ENCODE results near the gene SPRR3. TPM values are rescaled to one million over a fixed set of nuclear protein-coding genes. Genes with fewer than 3 reads are reported as not detected.

The SPRR3 gene
- total RNA-seq, 2 donors from 2014 or later, result not detected

GRCh38 chr1:152969036-152969435, 32.5 kb upstream of the SPRR3 start:
- Mint-ChIP-seq H3K36me3 (ENCODE audit: low read depth) (no peaks in the 10 kb centered on the region), H3K27me3 (peaks cover 52% of the 10 kb centered on the region), H3K27ac (no peak overlapping the region), H3K4me3 (no peak overlapping the region), H3K4me1 (no peaks in the 10 kb centered on the region)
- ATAC-seq (no peak), DNase-seq (no peak)
- no peaks in the 10 kb centered on the region for H3K9me3 ChIP-seq (ENCODE audit: control insufficient read depth, low read length, poor library complexity, severe bottlenecking)

GRCh38 chr1:152970495-152970894, 31.1 kb upstream of the SPRR3 start, which contains the start of gene SPRR4:
TSS of gene SPRR4 (plus strand) at chr1:152970648. CDS start at chr1:152971891, 1,243 bp downstream.
- H3K36me3 Mint-ChIP-seq (ENCODE audit: low read depth), result no peaks in the 10 kb centered on the region
- DNase-seq (no peak), ATAC-seq (no peak)
- H3K4me1 Mint-ChIP-seq, result no peaks in the 10 kb centered on the region
- no peak within 1 kb of the TSS for H3K27ac Mint-ChIP-seq
- H3K9me3 ChIP-seq (ENCODE audit: control insufficient read depth, low read length, poor library complexity, severe bottlenecking), result no peaks in the 10 kb centered on the region
- H3K27me3 Mint-ChIP-seq, result peaks cover 58% of the 10 kb centered on the region
- no peak within 1 kb of the TSS for H3K4me3 Mint-ChIP-seq

- H3K27ac Mint-ChIP-seq, result no peak overlapping the region
- no peak for ATAC-seq
- H3K27me3 Mint-ChIP-seq, result peaks cover 53% of the 10 kb centered on the region
These were observed 29.2 kb upstream of the SPRR3 start for GRCh38 chr1:152972196-152972886.

GRCh38 chr1:152976688-152977087, 24.9 kb upstream of the SPRR3 start:
- H3K4me1 Mint-ChIP-seq, result no peaks in the 10 kb centered on the region
- DNase-seq (no peak), ATAC-seq (no peak)
- H3K9me3 ChIP-seq (ENCODE audit: control insufficient read depth, low read length, poor library complexity, severe bottlenecking), result no peaks in the 10 kb centered on the region
- no peak overlapping the region for H3K27ac Mint-ChIP-seq
- peaks cover 3% of the 10 kb centered on the region for H3K36me3 Mint-ChIP-seq (ENCODE audit: low read depth)
- no peak overlapping the region for H3K4me3 Mint-ChIP-seq
- H3K27me3 Mint-ChIP-seq, result peaks cover 71% of the 10 kb centered on the region

More at GRCh38 chr1:152972196-152972886, 29.2 kb upstream of the SPRR3 start:
- no peaks in the 10 kb centered on the region for H3K4me1 Mint-ChIP-seq
- DNase-seq, result no peak
- no peak overlapping the region for H3K4me3 Mint-ChIP-seq
- no peaks in the 10 kb centered on the region for H3K36me3 Mint-ChIP-seq (ENCODE audit: low read depth)
- no peaks in the 10 kb centered on the region for H3K9me3 ChIP-seq (ENCODE audit: control insufficient read depth, low read length, poor library complexity, severe bottlenecking)

GRCh38 chr1:152977614-152978013, 23.9 kb upstream of the SPRR3 start:
- no peak for DNase-seq
- H3K27me3 Mint-ChIP-seq, result peaks cover 67% of the 10 kb centered on the region
- H3K36me3 Mint-ChIP-seq (ENCODE audit: low read depth), result peaks cover 3% of the 10 kb centered on the region
- H3K27ac Mint-ChIP-seq, result no peak overlapping the region
- no peaks in the 10 kb centered on the region for H3K4me1 Mint-ChIP-seq
- no peak for ATAC-seq
- H3K4me3 Mint-ChIP-seq, result no peak overlapping the region
- H3K9me3 ChIP-seq (ENCODE audit: control insufficient read depth, low read length, poor library complexity, severe bottlenecking), result no peaks in the 10 kb centered on the region

- no peak for ATAC-seq
- H3K36me3 Mint-ChIP-seq (ENCODE audit: low read depth), result peaks cover 3% of the 10 kb centered on the region
- H3K27ac Mint-ChIP-seq, result no peak overlapping the region
- no peaks in the 10 kb centered on the region for H3K4me1 Mint-ChIP-seq
- no peak for DNase-seq
- H3K27me3 Mint-ChIP-seq, result peaks cover 69% of the 10 kb centered on the region
- H3K9me3 ChIP-seq (ENCODE audit: control insufficient read depth, low read length, poor library complexity, severe bottlenecking), result no peaks in the 10 kb centered on the region
- no peak overlapping the region for H3K4me3 Mint-ChIP-seq
These were observed 20.9 kb upstream of the SPRR3 start for GRCh38 chr1:152980676-152981075.

- Mint-ChIP-seq H3K4me3 (no peak overlapping the region), H3K4me1 (no peaks in the 10 kb centered on the region), H3K36me3 (ENCODE audit: low read depth) (peaks cover 3% of the 10 kb centered on the region), H3K27me3 (peaks cover 67% of the 10 kb centered on the region), H3K27ac (no peak overlapping the region)
- ATAC-seq (no peak), DNase-seq (no peak)
- H3K9me3 ChIP-seq (ENCODE audit: control insufficient read depth, low read length, poor library complexity, severe bottlenecking), result no peaks in the 10 kb centered on the region
These were observed 20.2 kb upstream of the SPRR3 start for GRCh38 chr1:152981146-152981871.

- DNase-seq (no peak), ATAC-seq (no peak)
- H3K9me3 ChIP-seq (ENCODE audit: control insufficient read depth, low read length, poor library complexity, severe bottlenecking), result no peaks in the 10 kb centered on the region
- H3K27ac Mint-ChIP-seq, result no peak overlapping the region
- no peak overlapping the region for H3K4me3 Mint-ChIP-seq
- no peaks in the 10 kb centered on the region for H3K4me1 Mint-ChIP-seq
- peaks cover 69% of the 10 kb centered on the region for H3K27me3 Mint-ChIP-seq
- H3K36me3 Mint-ChIP-seq (ENCODE audit: low read depth), result peaks cover 3% of the 10 kb centered on the region
These were observed 19.5 kb upstream of the SPRR3 start for GRCh38 chr1:152982076-152982475.

- no peak overlapping the region for H3K27ac Mint-ChIP-seq
These were observed 18.3 kb upstream of the SPRR3 start for GRCh38 chr1:152983234-152983633.

GRCh38 chr1:152983743-152984142, 17.8 kb upstream of the SPRR3 start, which contains the start of gene SPRR1A:
TSS of gene SPRR1A (plus strand) at chr1:152984081. CDS start at chr1:152985231, 1,150 bp downstream.
- no peaks in the 10 kb centered on the region for H3K9me3 ChIP-seq (ENCODE audit: control insufficient read depth, low read length, poor library complexity, severe bottlenecking)
- Mint-ChIP-seq H3K36me3 (ENCODE audit: low read depth) (peaks cover 3% of the 10 kb centered on the region), H3K27ac (no peak within 1 kb of the TSS), H3K27me3 (peaks cover 65% of the 10 kb centered on the region), H3K4me3 (no peak within 1 kb of the TSS), H3K4me1 (no peaks in the 10 kb centered on the region)
- ATAC-seq (no peak), DNase-seq (no peak)

More at GRCh38 chr1:152983234-152983633, 18.3 kb upstream of the SPRR3 start:
- H3K36me3 Mint-ChIP-seq (ENCODE audit: low read depth), result peaks cover 3% of the 10 kb centered on the region
- H3K4me3 Mint-ChIP-seq, result no peak overlapping the region
- no peaks in the 10 kb centered on the region for H3K4me1 Mint-ChIP-seq
- H3K27me3 Mint-ChIP-seq, result peaks cover 66% of the 10 kb centered on the region
- DNase-seq (no peak), ATAC-seq (no peak)
- H3K9me3 ChIP-seq (ENCODE audit: control insufficient read depth, low read length, poor library complexity, severe bottlenecking), result no peaks in the 10 kb centered on the region

GRCh38 chr1:152986578-152986977, 15.0 kb upstream of the SPRR3 start:
- Mint-ChIP-seq H3K27me3 (peaks cover 45% of the 10 kb centered on the region), H3K36me3 (ENCODE audit: low read depth) (peaks cover 2% of the 10 kb centered on the region), H3K27ac (no peak overlapping the region), H3K4me3 (no peak overlapping the region), H3K4me1 (no peaks in the 10 kb centered on the region)
- H3K9me3 ChIP-seq (ENCODE audit: control insufficient read depth, low read length, poor library complexity, severe bottlenecking), result no peaks in the 10 kb centered on the region
- ATAC-seq (no peak), DNase-seq (no peak)

GRCh38 chr1:152993186-152993585, 8.4 kb upstream of the SPRR3 start:
- Mint-ChIP-seq H3K36me3 (ENCODE audit: low read depth) (peaks cover 2% of the 10 kb centered on the region), H3K4me3 (no peak overlapping the region), H3K4me1 (no peaks in the 10 kb centered on the region), H3K27ac (no peak overlapping the region), H3K27me3 (peaks cover 33% of the 10 kb centered on the region)
- no peak for DNase-seq
- H3K9me3 ChIP-seq (ENCODE audit: control insufficient read depth, low read length, poor library complexity, severe bottlenecking), result no peaks in the 10 kb centered on the region
- ATAC-seq, result no peak

- ATAC-seq (no peak), DNase-seq (no peak)
- H3K9me3 ChIP-seq (ENCODE audit: control insufficient read depth, low read length, poor library complexity, severe bottlenecking), result no peaks in the 10 kb centered on the region
- peaks cover 4% of the 10 kb centered on the region for H3K36me3 Mint-ChIP-seq (ENCODE audit: low read depth)
- no peak overlapping the region for H3K4me3 Mint-ChIP-seq
- no peaks in the 10 kb centered on the region for H3K4me1 Mint-ChIP-seq
- H3K27ac Mint-ChIP-seq, result no peak overlapping the region
- H3K27me3 Mint-ChIP-seq, result peaks cover 37% of the 10 kb centered on the region
These were observed 5.7 kb upstream of the SPRR3 start for GRCh38 chr1:152995842-152996241.
